H54 (cell line): ENCODE measurements around the gene SLC9A2.

Experiments used
- DNase-seq: peaks from one replicate; pipeline ENCODE4 v3.0.0; 2011; ENCODE audit warnings: low spot score, mixed read lengths; ENCODE audit not compliant: insufficient read length
- FAIRE-seq: peaks from 3 replicates; lab custom pipeline; 2011; peaks lifted over from hg19 to GRCh38; lab: Jason Lieb, UNC
- POLR2A ChIP-seq: IDR thresholded peaks from 2 replicates; pipeline ENCODE4 v1.6.1; 2011; ENCODE audit warnings: low read depth, mild to moderate bottlenecking, low read length

The SLC9A2 gene

GRCh38 chr2:102635317-102635716 is 16.0 kb downstream of the SLC9A2 start:
- no peak for DNase-seq
- FAIRE-seq: no peak
- TF ChIP-seq POLR2A: no peak

- DNase-seq (no peak), FAIRE-seq (no peak)
- TF ChIP-seq POLR2A: no peak
Measured at GRCh38 chr2:102636283-102636907, 17.0 kb downstream of the SLC9A2 start.

GRCh38 chr2:102637358-102637757 is 18.0 kb downstream of the SLC9A2 start:
- DNase-seq (no peak), FAIRE-seq (no peak)
- no peak for TF ChIP-seq POLR2A

- no peak for DNase-seq
- FAIRE-seq: no peak
- no peak for TF ChIP-seq POLR2A
Measured at GRCh38 chr2:102639429-102639828, 20.1 kb downstream of the SLC9A2 start.

- no peak for TF ChIP-seq POLR2A
- no peak for FAIRE-seq
Measured at GRCh38 chr2:102652126-102652525, 32.8 kb downstream of the SLC9A2 start.

DNA sequence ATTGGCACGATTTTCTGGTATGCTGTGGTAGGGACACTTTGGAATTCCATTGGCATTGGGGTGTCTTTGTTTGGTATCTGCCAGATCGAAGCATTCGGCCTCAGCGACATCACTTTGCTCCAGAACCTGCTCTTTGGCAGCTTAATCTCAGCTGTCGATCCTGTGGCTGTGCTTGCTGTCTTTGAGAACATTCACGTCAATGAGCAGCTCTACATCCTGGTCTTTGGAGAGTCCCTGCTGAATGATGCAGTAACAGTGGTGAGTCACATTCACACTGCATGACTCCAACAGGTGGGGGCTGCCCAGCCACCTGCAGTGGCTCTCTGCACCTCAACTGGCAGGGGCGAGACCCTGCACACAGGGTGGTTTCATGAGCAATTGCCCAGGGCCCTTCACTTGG is 38.4 kb downstream of the SLC9A2 start:
- no peak for FAIRE-seq

More at GRCh38 chr2:102652126-102652525, 32.8 kb downstream of the SLC9A2 start:
- DNase-seq: no peak

GRCh38 chr2:102660070-102660469 is 40.7 kb downstream of the SLC9A2 start:
- no peak for TF ChIP-seq POLR2A
- DNase-seq (no peak), FAIRE-seq (no peak)

More for the DNA sequence above, 38.4 kb downstream of the SLC9A2 start:
- no peak for DNase-seq
- no peak for TF ChIP-seq POLR2A

GRCh38 chr2:102660574-102660973 is 41.2 kb downstream of the SLC9A2 start:
- no peak for TF ChIP-seq POLR2A
- no peak for DNase-seq
- no peak for FAIRE-seq

DNA sequence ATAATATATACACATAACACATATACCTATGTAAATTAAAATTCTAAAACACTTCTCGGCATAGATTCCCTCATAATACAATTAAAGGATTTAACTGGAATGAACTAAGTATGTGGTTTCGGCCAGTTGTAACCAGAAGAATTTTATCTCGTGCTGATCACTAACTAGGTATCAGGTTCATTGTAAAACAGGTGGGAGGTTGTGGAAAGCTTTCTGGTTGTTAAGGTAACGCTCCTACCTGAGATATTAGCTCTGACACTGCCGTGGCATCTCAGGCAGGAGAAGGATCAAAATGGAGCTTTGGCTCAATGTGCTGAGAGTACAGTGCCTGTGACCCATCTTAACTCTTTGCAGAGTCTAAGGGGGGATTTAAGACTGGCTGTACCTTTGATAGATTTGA is 42.5 kb downstream of the SLC9A2 start:
- DNase-seq: no peak
- TF ChIP-seq POLR2A: no peak
- FAIRE-seq: no peak

- no peak for TF ChIP-seq POLR2A
- DNase-seq: no peak
- FAIRE-seq: no peak
Measured at GRCh38 chr2:102662833-102663232, 43.5 kb downstream of the SLC9A2 start.

DNA sequence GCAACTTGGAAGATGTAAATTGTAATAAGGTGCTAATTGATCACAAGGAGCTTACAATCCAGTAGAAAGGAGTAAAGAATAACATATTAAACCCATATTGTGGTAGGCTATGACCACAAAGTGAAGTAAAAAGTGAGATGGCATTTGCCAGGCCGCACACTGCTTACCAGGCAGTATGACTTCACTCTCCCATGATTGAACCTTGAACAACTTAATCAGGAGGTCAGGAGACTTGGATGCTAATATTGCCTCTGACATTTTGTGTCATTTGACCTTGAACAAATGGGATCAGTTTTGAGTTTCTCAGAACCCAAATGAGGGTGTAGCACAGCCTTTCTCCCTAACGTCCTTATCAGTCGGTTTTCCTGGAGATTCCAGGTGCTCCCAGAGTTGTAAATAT is 44.0 kb downstream of the SLC9A2 start:
- FAIRE-seq: no peak
- no peak for TF ChIP-seq POLR2A
- DNase-seq: no peak

- no peak for FAIRE-seq
Measured at GRCh38 chr2:102664471-102664909, 45.1 kb downstream of the SLC9A2 start.

GRCh38 chr2:102667072-102667471 is 47.7 kb downstream of the SLC9A2 start:
- no peak for FAIRE-seq
- DNase-seq: no peak
- TF ChIP-seq POLR2A: no peak

More at GRCh38 chr2:102664471-102664909, 45.1 kb downstream of the SLC9A2 start:
- TF ChIP-seq POLR2A: no peak
- DNase-seq: no peak

- no peak for FAIRE-seq
- TF ChIP-seq POLR2A: no peak
- no peak for DNase-seq
Measured at GRCh38 chr2:102668171-102668570, 48.8 kb downstream of the SLC9A2 start.

DNA sequence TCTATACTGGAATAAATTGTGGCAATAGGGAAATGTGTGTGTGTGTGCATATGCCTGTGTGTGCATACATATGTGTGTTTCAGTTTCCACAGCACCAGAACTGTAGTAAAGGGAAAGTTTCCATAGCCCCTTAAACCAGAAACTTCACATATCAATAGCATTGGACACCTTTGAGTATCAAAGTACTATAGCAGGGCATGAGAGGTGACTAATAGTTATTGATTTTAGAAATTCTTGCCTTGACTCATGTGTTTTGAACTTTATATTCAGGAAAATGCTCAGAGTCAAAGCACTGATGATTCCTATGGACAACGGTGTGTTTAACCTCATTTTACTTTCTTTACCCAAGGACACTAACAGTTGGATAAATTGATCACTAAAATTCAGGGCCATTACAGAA is 50.0 kb downstream of the SLC9A2 start:
- FAIRE-seq: no peak
- TF ChIP-seq POLR2A: no peak
- DNase-seq: no peak

- no peak for FAIRE-seq
- DNase-seq: no peak
- no peak for TF ChIP-seq POLR2A
Measured at GRCh38 chr2:102672107-102672776, 52.9 kb downstream of the SLC9A2 start.
